K562 (cell line): ENCODE results near the gene ECT2. TPM values are rescaled to one million over a fixed set of nuclear protein-coding genes. Genes with fewer than 3 reads are reported as not detected.
"Not testable (repeated sequence)": the region's sequence is repeated elsewhere in the genome, so short reads cannot be mapped to it uniquely, and the experiment has no call there.

Experiments
- ATAC-seq: fragments of 200-7000 bp; cut with Tn5 transposase; 3 replicates; pipeline ENCODE4 v1.9.1; 2020; ENCODE audit warnings: moderate library complexity
- BruUV-seq: library from RNA; stranded (reverse); fragments of 400-500 nt; replicated peaks from 2 replicates; lab custom pipeline; 2021; lab: Mats Ljungman, UMichigan
- CTCF ChIA-PET: fragments of 300-600 bp; formaldehyde crosslinking; extraction: SDS; loops from one replicate; lab custom pipeline; 2021; ENCODE audit warnings: low intra/inter-chr PET ratio; lab: Yijun Ruan, JAX
- POLR2A ChIA-PET: fragments of 300-600, 350-650 bp; sonication (Branson Sonifier 250); formaldehyde crosslinking; extraction: SDS; loops from one replicate; lab custom pipeline; 2021; ENCODE audit warnings: antibody characterized with exemption, inconsistent platforms; lab: Yijun Ruan, JAX
- DNase-seq, 4 experiments: peaks; one replicate each; pipeline versions ENCODE4 v3.0.0 to v3.0.0-alpha.2; 2011 to 2018; ENCODE audit warnings: low spot score in 3 of 4, mixed read lengths in 3 of 4; ENCODE audit errors: extremely low read depth in 1 of 4
- FAIRE-seq: peaks from 2 replicates; lab custom pipeline; 2011; peaks lifted over from hg19 to GRCh38; lab: Jason Lieb, UNC
- H2AFZ ChIP-seq: 2 replicates; pipeline ENCODE4 v1.6.0; 2011; ENCODE audit warnings: low read depth, low read length, control low read depth, inconsistent platforms
- H3K27ac ChIP-seq: fragments of 200-600 bp; 3 replicates; pipeline ENCODE4 v1.8.0; 2011; ENCODE audit warnings: low read depth, mild to moderate bottlenecking, control low read depth, inconsistent platforms, low read length, moderate library complexity, mixed read lengths; ENCODE audit errors: extremely low read depth
- H3K27me3 ChIP-seq, 2 experiments: fragments of 300-600 bp in 1 of 2; 2 replicates in 1 of 2; 3 replicates in 1 of 2; pipeline versions ENCODE4 v1.6.0 to v1.8.0; 2011; ENCODE audit warnings: inconsistent platforms in 2 of 2, low read length in 2 of 2, mild to moderate bottlenecking in 1 of 2, mixed read lengths in 1 of 2, moderate library complexity in 1 of 2; ENCODE audit not compliant: control insufficient read depth in 2 of 2, insufficient read depth in 2 of 2
- H3K36me3 ChIP-seq: fragments of 300-600 bp; 3 replicates; pipeline ENCODE4 v1.8.0; 2011; ENCODE audit warnings: mild to moderate bottlenecking, low read length, inconsistent platforms; ENCODE audit not compliant: control insufficient read depth, insufficient read depth
- H3K4me1 ChIP-seq, 2 experiments: fragments of 200-600 bp in 1 of 2; replicated peaks in 1 of 2; 2 replicates in 1 of 2; 3 replicates in 1 of 2; pipeline versions ENCODE4 v1.5.1 to v1.8.0; 2011; ENCODE audit warnings: inconsistent platforms in 2 of 2, low read length in 2 of 2, mild to moderate bottlenecking in 1 of 2, mixed read lengths in 1 of 2, moderate library complexity in 1 of 2; ENCODE audit not compliant: control insufficient read depth in 2 of 2, insufficient read depth in 2 of 2
- H3K4me2 ChIP-seq: 2 replicates; pipeline ENCODE4 v1.6.1; 2011; ENCODE audit warnings: low read length, control low read depth, inconsistent platforms, mixed read lengths; ENCODE audit not compliant: insufficient read depth
- H3K4me3 ChIP-seq: fragments of 200-600 bp; sonication (generic), shearing (Covaris generic); 2 replicates; pipeline ENCODE4 v1.5.1; 2016; ENCODE audit warnings: control low read depth, inconsistent platforms
- H3K79me2 ChIP-seq: fragments of 200-600 bp; 3 replicates; pipeline ENCODE4 v1.8.0; 2011; ENCODE audit warnings: low read length, inconsistent platforms; ENCODE audit not compliant: control insufficient read depth, insufficient read depth
- H3K9ac ChIP-seq, 2 experiments: 2 replicates each; pipeline versions ENCODE4 v1.6.0 to v1.6.1; 2011; ENCODE audit warnings: low read depth in 2 of 2, low read length in 2 of 2, control low read depth in 1 of 2, inconsistent platforms in 1 of 2, mild to moderate bottlenecking in 1 of 2, mixed read lengths in 1 of 2; ENCODE audit not compliant: insufficient read depth in 1 of 2
- H3K9me1 ChIP-seq: one replicate; pipeline ENCODE4 v1.6.0; 2011; ENCODE audit warnings: inconsistent platforms, mild to moderate bottlenecking, low read length, moderate library complexity; ENCODE audit not compliant: control insufficient read depth, insufficient read depth
- H3K9me3 ChIP-seq: replicated peaks from 2 replicates; pipeline ENCODE4 v1.5.1; 2011; ENCODE audit warnings: low read depth, low read length, inconsistent platforms; ENCODE audit not compliant: control insufficient read depth, insufficient read depth
- H4K20me1 ChIP-seq: replicated peaks from 2 replicates; pipeline ENCODE4 v1.6.1; 2011; ENCODE audit warnings: low read length, inconsistent platforms, mixed read lengths; ENCODE audit not compliant: control insufficient read depth, insufficient read depth
- C11orf30 ChIP-seq: fragments of 450-650 bp; IDR thresholded peaks from 2 replicates; pipeline ENCODE4 v1.6.1; 2016; ENCODE audit warnings: low read depth, mild to moderate bottlenecking
- CHAMP1 ChIP-seq: fragments of 450-650 bp; IDR thresholded peaks from 2 replicates; pipeline ENCODE4 v1.6.1; 2016; ENCODE audit warnings: mild to moderate bottlenecking
- HNRNPK ChIP-seq: fragments of 200-400 bp; formaldehyde crosslinking; IDR thresholded peaks from one replicate; pipeline ENCODE4 v1.6.1; 2018; ENCODE audit warnings: mild to moderate bottlenecking, low read depth, low read length; ENCODE audit not compliant: poor library complexity, severe bottlenecking
- KDM1A ChIP-seq, 2 experiments: fragments of 450-650 bp; IDR thresholded peaks; 2 replicates each; pipeline ENCODE4 v1.6.1; 2016; ENCODE audit warnings: mild to moderate bottlenecking in 2 of 2
- RBM25 ChIP-seq: fragments of 200-400 bp; formaldehyde crosslinking; IDR thresholded peaks from 2 replicates; pipeline ENCODE4 v1.6.1; 2018; ENCODE audit warnings: low read length, low read depth, moderate library complexity; ENCODE audit not compliant: severe bottlenecking
- ZNF121 ChIP-seq: sonication (generic); formaldehyde crosslinking; conservative IDR thresholded peaks from 2 replicates; pipeline ENCODE4 v1.8.0; 2022; ENCODE audit warnings: missing genetic modification reagents
- WGBS: fragments of 100-300 bp; shearing (Covaris generic); methylation state at CpG from one replicate; pipeline ENCODE4 v1.1.6; 2016; ENCODE audit warnings: low coverage, mixed read lengths; ENCODE audit not compliant: insufficient coverage; ENCODE audit errors: missing lambda C conversion rate; 5-methylcytosine and 5-hydroxymethylcytosine counted together
- in situ Hi-C: fragments of 300-500 bp; cut with MboI; formaldehyde crosslinking; loops from 4 replicates; pipeline ENCODE4 v1.15.0; 2018; ENCODE audit warnings: inconsistent platforms, mixed read lengths
- intact Hi-C: fragments of 100-400 bp; cut with micrococcal nuclease; formaldehyde crosslinking; loops from 2 replicates; pipeline ENCODE4 v1.14.2; 2022
- polyA plus RNA-seq, 8 experiments: library from polyadenylated mRNA; depleted of rRNA in 4 of 8; stranded (reverse) in 5 of 8; unstranded in 3 of 8; fragments of >200 nt; fragmentation: Nextera tagmentation in 2 of 8; fragmentation: Illumina TruSeq in 1 of 8; extraction: Ambion mirVana in 2 of 8; extraction: Trizol in 1 of 8; gene quantifications; 2 replicates each; pipeline versions ENCODE4 v1.2.1 to v1.2.3, GENCODE V29; 2011 to 2014; ENCODE audit warnings: inconsistent platforms in 1 of 8, missing spikeins in 1 of 8
- total RNA-seq, 7 experiments: library from RNA; depleted of rRNA in 6 of 7; stranded (reverse); fragments of >200 nt in 6 of 7; fragmentation: Illumina TruSeq in 2 of 7; extraction: Trizol in 2 of 7; gene quantifications; 2 replicates each; pipeline versions ENCODE4 v1.2.1 to v1.2.3, GENCODE V29; 2011 to 2021; ENCODE audit warnings: low replicate concordance in 1 of 7

ECT2 gene
- total and polyA plus RNA-seq, 9 of the 15 experiments (the other 6 are each of a cell fraction or from before 2014, with no cell fraction given) = 19.0 to 53.0 (median 36.5) TPM

GRCh38 chr3:172753125-172753524 is 2.6 kb downstream of the ECT2 start:
- TF ChIP-seq CHAMP1 (no peak), C11orf30 (no peak), HNRNPK (no peak), ZNF121 (CRISPR knock-in tag) (peak; percentile 97), KDM1A (IDR thresholded peaks at IDR 0.05) (peak in 1 of 2 experiments; percentile 43; a peak in 1 of 4 replicates), RBM25 (peak; percentile 69)
- H2AFZ ChIP-seq = no peak overlapping the region
- FAIRE-seq = no peak
- WGBS = 86% methylated on average over 1 of the region's 1 CpG
- ATAC-seq = no peak
- CTCF ChIA-PET = no interaction called here
- DNase-seq = no peak
- in situ Hi-C loops = no loop called here
- intact Hi-C loops = no loop called here
- H3K9me3 ChIP-seq = no peaks in the 10 kb centered on the region
- peaks cover 57% of the 10 kb centered on the region; the same call in 2 of the 3 replicates for H3K36me3 ChIP-seq
- no peaks in the 10 kb centered on the region for H4K20me1 ChIP-seq
- no peak overlapping the region for H3K27ac ChIP-seq
- POLR2A ChIA-PET = interaction anchor here (0.6 to 1.0 kb wide), 2 partner anchors 23 to 435 kb away, joined by 3 read pairs; no protein-coding TSS in a partner anchor
- peaks cover 54% of the 10 kb centered on the region for H3K79me2 ChIP-seq
- H3K4me2 ChIP-seq = no peak overlapping the region
- no peaks in the 10 kb centered on the region for H3K27me3 ChIP-seq
- no peaks in the 10 kb centered on the region for H3K9me1 ChIP-seq
- no peak overlapping the region for H3K4me3 ChIP-seq
- peaks cover 0 to 2% of the 10 kb centered on the region in 2 experiments; a peak in 2 of 5 replicates for H3K4me1 ChIP-seq
- no TSS peak for BruUV-seq
- H3K9ac ChIP-seq = no peak overlapping the region

- H3K4me2 ChIP-seq, H3K27me3 ChIP-seq, H3K79me2 ChIP-seq, in situ Hi-C loops, H3K27ac ChIP-seq, H3K9ac ChIP-seq, H3K4me1 ChIP-seq, H4K20me1 ChIP-seq, H3K4me3 ChIP-seq, ATAC-seq, H3K9me1 ChIP-seq, H3K9me3 ChIP-seq, CTCF ChIA-PET, BruUV-seq, POLR2A ChIA-PET, H2AFZ ChIP-seq, intact Hi-C loops, FAIRE-seq: not testable (repeated sequence)
- H3K36me3 ChIP-seq = peaks cover 91% of the 10 kb centered on the region
- DNase-seq = peak in 1 of 4 experiments; percentile 16
- 96% methylated on average over 5 of the region's 6 CpGs for WGBS
Observed at GRCh38 chr3:172760416-172760815, 9.9 kb downstream of the ECT2 start.
